ENCODE results near the gene POLD2.

- no peak for TF ChIP-seq CTCF (IDR thresholded peaks at IDR 0.05; ENCODE audit: low read depth, low read length)
- no peak for TF ChIP-seq MYC (IDR thresholded peaks at IDR 0.05; ENCODE audit: low read depth, low read length)
- TF ChIP-seq, protein P1, sequence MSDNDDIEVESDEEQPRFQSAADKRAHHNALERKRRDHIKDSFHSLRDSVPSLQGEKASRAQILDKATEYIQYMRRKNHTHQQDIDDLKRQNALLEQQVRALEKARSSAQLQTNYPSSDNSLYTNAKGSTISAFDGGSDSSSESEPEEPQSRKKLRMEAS (IDR thresholded peaks at IDR 0.05; ENCODE audit: low read depth, low read length): no peak
These were observed 23.7 kb downstream of the POLD2 start for GRCh38 chr7:44099669-44100068.

Measured in NB4 (cell line).